ENCODE measurements around the gene SLC24A4. TPM values are rescaled to one million over a fixed set of nuclear protein-coding genes. Genes with fewer than 3 reads are reported as not detected.

Gene SLC24A4
- total RNA-seq, 1 donor from 2014 or later = not detected

- Mint-ChIP-seq H3K4me1 (peaks cover 13% of the 10 kb centered on the region), H3K27ac (no peak overlapping the region), H3K36me3 (no peaks in the 10 kb centered on the region), H3K4me3 (no peak overlapping the region), H3K27me3 (ENCODE audit: low read depth) (no peaks in the 10 kb centered on the region), H3K9me3 (no peaks in the 10 kb centered on the region)
- DNase-seq (ENCODE audit: low spot score in 2 of 2, unreplicated experiment in 2 of 2) = no peak
- TF ChIP-seq CTCF (IDR thresholded peaks at IDR 0.05; ENCODE audit: unreplicated experiment) = no peak
Observed at GRCh38 chr14:92449404-92450181, 126.6 kb downstream of the SLC24A4 start.

GRCh38 chr14:92450351-92451070 lies 127.5 kb downstream of the SLC24A4 start:
- Mint-ChIP-seq H3K4me1 (peaks cover 13% of the 10 kb centered on the region), H3K27ac (no peak overlapping the region), H3K36me3 (no peaks in the 10 kb centered on the region), H3K9me3 (no peaks in the 10 kb centered on the region), H3K4me3 (no peak overlapping the region), H3K27me3 (ENCODE audit: low read depth) (no peaks in the 10 kb centered on the region)
- no peak for DNase-seq (ENCODE audit: low spot score in 2 of 2, unreplicated experiment in 2 of 2)
- no peak for TF ChIP-seq CTCF (IDR thresholded peaks at IDR 0.05; ENCODE audit: unreplicated experiment)

GRCh38 chr14:92451245-92451644 lies 128.3 kb downstream of the SLC24A4 start:
- no peak overlapping the region for H3K27ac Mint-ChIP-seq
- no peaks in the 10 kb centered on the region for H3K36me3 Mint-ChIP-seq
- H3K9me3 Mint-ChIP-seq = no peaks in the 10 kb centered on the region
- no peak overlapping the region for H3K4me3 Mint-ChIP-seq
- H3K4me1 Mint-ChIP-seq = peaks cover 13% of the 10 kb centered on the region
- no peaks in the 10 kb centered on the region for H3K27me3 Mint-ChIP-seq (ENCODE audit: low read depth)
- DNase-seq (ENCODE audit: low spot score in 2 of 2, unreplicated experiment in 2 of 2) = no peak
- no peak for TF ChIP-seq CTCF (IDR thresholded peaks at IDR 0.05; ENCODE audit: unreplicated experiment)

- no peak for DNase-seq (ENCODE audit: low spot score in 2 of 2, unreplicated experiment in 2 of 2)
- Mint-ChIP-seq H3K27me3 (ENCODE audit: low read depth) (no peaks in the 10 kb centered on the region), H3K36me3 (no peaks in the 10 kb centered on the region), H3K9me3 (no peaks in the 10 kb centered on the region), H3K4me3 (no peak overlapping the region), H3K27ac (no peak overlapping the region), H3K4me1 (peaks cover 13% of the 10 kb centered on the region)
- TF ChIP-seq CTCF (IDR thresholded peaks at IDR 0.05; ENCODE audit: unreplicated experiment) = no peak
Observed at GRCh38 chr14:92451755-92452154, 128.8 kb downstream of the SLC24A4 start.

- Mint-ChIP-seq H3K27ac (no peak overlapping the region), H3K36me3 (no peaks in the 10 kb centered on the region), H3K9me3 (no peaks in the 10 kb centered on the region), H3K4me3 (no peak overlapping the region), H3K27me3 (ENCODE audit: low read depth) (no peaks in the 10 kb centered on the region), H3K4me1 (peaks cover 13% of the 10 kb centered on the region)
- TF ChIP-seq CTCF (IDR thresholded peaks at IDR 0.05; ENCODE audit: unreplicated experiment) = no peak
- DNase-seq (ENCODE audit: low spot score in 2 of 2, unreplicated experiment in 2 of 2) = no peak
Observed at GRCh38 chr14:92452471-92452870, 129.5 kb downstream of the SLC24A4 start.
